IPS DF 4.7 (cell line): Measurements from ENCODE around the gene ATP9B.

Source experiments
- DNase-seq: peaks from one replicate; pipeline ENCODE4 v3.0.0-alpha.2; 2013; ENCODE audit warnings: low spot score; ENCODE audit errors: extremely low read depth

Gene ATP9B

DNA sequence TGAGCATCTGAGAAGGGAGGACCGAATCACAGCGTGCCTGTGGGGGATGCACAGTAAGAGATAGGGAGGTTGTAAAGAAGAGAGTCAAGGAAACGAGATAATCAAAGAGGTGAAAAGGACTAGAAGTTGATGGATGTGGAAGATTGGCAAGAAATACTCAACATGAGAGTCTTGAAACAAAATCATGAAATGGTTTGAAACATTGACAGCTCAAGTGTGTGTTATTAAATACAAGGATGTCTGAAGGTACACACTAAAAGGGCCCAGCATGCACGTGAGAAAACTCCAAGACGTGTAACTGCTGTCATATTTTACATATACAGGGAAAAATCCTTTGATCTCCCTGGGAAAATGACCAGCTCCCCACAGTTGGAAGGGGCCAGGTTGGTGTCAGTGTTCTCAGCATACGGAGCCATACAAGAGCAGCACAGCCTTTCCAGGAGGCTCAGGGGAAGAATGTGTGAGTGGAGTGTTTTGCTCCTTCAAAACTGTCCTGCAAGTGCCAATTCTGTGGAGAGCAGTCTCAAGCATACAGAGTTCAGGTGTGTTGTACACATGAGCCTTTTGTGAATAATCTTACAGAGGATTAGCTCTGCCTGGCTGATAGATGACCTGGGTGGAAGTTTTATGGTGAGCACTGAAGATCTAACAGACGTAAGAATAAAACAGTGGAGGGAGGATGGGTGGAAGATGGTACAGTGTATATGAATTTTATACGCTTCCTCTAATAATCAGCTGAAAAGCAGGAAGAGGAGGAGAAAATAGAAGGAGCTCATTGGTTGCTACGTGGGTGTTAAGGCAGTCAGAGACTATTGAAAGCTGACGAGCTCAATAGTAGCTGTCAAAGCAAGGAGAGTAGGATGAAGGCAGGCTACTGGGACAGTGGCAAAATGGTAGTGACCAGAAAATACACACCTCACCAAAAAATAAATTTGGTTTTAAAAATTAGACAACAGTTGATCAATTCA is 126.8 kb downstream of the ATP9B start:
- DNase-seq = no peak

DNA sequence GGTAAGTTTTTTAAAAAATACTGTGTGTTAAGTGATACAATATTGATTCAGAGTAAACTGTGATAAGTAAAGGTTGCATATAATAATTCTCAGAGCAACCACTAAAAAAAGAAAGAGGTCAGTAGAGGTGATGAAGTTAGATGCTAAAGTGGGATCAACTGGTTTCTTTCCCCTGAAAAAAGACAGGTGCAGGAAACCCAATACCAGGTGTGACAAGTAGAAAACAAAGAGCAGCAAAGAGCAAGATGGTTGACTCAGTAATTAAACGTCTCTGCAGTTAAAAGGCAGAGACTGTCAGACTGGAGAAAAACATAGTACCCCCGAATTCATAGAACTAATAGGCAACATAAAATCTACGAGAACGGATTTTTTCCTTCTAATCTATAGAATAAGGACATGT is 128.3 kb downstream of the ATP9B start:
- DNase-seq = no peak

GRCh38 chr18:79199691-79200374 is 130.6 kb downstream of the ATP9B start:
- no peak for DNase-seq

DNA sequence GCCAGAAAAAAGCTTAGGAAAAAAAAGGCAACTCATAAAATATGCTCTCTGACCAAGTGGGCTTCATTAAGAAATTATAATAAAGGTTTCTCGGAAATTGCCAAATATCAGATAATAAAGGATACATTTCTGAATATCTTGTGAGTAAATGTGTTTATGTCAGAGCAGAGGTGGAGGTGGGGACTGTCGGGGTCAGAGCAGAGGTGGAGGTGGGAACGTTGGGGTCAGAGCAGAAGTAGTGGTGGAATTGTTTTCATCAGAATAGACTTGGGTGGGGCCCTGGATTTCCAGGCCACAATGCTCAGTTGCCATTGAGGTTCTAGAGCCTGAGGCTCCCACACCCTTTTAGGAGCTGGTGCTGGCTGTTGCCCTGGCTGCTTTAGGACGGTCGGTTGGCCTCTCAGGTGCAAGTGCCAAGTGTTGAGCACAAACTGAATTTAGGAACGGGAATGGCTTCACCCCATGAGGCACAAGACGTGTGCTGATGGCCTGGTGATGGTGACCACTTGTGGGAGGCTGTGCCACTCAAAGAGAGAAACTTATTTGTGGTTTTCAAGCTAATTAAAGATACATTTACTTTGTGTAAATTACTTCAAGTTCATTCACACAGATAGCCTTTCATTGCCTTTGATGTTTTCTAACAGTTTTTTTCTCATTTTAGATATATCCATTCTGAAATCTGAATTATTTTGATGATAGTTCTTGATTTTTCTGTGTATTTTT is 131.5 kb downstream of the ATP9B start:
- DNase-seq = no peak

DNA sequence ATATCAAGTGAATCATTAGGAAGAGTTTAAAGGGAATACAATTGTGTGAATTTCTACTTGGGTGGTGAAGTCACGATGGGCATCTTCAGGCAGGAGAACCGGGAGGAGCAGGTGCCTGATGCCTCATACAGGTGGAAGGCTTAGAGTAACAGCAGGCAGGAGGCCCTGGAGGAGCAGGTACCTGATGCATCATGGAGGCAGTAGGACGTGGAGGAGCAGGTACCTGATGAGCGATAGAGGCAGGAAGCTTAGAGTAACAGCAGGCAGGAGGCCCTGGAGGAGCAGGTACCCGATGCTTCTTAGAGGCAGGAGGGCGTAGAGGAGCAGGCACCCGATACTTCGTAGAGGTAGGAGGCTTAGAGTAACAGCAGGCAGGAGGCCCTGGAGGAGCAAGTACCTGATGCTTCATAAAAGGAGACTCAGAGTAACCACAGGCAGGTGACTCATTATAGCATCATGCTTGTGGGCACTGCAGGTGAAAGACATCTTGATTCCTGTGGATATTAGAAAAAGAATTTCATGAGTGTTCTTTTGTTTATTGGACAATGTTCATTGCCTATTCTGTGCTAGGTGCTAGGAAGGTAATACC is 133.9 kb downstream of the ATP9B start:
- no peak for DNase-seq

- no peak for DNase-seq
These were observed 136.0 kb downstream of the ATP9B start for GRCh38 chr18:79204889-79205807.

DNA sequence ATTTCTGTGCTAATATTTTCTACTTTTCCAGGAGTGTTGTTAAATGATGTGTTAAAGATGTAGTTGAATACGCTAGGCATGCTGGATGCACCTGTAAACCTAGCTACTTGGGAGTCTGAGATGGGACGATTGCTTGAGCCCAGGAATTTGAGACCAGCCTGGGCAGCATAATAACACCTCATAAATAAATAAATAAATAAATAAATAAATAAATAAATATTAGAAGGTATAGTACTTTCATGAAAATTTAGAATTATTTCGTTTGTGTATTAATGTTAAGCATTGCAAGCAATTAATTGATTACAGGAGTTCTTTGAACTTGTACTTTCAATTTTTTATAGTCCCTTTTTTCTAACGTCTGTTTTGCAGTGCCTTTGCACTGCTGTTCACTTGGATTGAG is 137.2 kb downstream of the ATP9B start:
- no peak for DNase-seq

DNA sequence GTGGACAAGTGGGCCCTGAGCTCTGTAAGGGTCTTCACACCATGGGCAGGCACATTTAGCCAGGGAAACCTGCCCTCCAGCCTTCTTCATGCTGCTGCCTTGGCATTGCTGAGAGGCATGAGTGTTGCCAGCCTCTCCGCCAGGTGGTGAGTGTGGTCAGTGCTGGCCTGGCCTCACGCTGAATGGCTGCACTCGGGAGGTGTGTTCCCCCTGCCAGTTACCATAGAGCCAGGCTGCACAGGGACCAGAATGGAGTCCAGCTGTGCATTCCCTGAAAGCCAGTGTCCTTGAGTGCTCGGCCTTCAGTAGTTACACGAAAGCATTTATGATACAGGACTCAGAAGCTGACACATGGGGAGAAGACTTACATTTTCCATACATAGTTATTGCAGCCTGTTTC is 139.7 kb downstream of the ATP9B start:
- no peak for DNase-seq

DNA sequence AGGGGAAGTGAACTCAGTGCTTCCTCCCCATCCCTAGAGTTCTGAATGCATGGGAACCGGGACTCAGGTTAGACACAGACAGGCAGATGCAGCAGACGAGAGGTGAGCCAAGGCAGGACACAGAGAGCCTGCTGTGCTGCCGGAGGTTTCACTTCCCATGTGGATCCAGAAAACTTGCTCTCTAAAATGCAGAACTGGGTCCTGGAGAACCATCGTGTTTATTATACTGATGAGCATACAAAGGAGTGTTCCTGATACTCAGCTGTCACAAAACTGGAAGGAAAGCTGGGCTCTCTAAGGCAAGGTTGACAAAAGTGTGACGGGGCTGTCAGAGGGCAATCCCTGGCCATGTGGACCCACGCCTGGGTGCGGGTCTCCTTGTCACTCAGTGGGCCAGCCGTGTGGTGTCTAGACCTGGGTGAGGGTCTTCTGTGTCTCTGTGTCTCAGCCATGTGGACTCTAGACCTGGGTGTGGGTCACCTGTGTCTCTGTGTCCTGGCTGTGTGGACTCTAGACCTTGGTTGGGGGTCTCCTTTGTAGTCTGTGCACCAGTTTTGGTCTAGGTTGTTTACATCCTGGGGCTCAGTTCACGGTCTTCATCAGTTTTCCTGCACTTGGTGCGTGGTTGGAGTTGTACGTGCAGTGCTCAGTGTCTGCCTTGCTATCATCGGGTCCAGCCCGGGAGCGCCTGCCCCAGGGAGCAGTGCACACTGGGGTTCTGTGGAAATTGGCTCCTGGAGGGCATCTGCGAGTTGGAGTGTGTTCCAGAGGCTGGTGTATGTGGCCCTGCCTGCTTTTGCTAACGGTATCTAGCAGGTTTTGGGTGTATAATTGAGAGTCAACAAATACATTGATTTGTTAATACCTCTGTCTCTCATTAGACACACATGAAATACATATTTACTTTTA is 141.1 kb downstream of the ATP9B start:
- DNase-seq = no peak

DNA sequence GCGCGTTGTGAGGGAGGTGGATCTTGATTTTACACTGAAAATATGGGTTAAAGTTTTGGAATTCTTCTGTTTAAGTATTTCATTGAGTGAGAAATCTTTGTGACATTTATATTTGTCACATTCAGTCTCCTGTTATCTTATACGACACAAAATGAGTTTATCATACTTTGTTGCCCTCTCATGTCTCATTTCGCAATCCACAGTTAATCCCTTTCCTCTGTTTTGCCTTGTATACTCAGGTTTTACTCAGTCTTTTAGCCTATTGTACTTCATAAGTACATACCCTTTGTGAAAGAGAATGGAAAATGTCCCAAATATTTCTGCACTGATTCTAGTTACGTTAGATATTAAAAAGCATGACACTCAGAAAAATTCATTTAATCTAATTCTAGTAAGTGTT is 142.7 kb downstream of the ATP9B start:
- DNase-seq = no peak

DNA sequence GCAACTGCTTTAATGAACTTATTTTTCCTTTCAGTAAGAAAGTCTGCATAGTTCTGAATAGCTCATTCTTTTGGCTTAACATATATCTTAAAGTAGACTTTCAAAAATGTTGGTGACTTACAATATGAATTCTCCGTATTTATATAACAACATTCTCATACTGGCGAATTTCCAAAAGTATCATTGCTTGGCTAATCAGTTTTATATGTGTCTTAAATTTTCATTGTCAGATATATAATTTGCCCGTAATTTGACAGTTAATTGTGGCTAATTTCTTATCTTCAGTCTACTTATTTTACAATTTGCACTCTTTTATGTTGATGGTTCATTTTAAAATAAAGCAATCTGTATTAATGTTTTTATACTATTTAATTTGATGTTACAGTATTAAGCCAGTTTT is 144.9 kb downstream of the ATP9B start:
- no peak for DNase-seq

DNA sequence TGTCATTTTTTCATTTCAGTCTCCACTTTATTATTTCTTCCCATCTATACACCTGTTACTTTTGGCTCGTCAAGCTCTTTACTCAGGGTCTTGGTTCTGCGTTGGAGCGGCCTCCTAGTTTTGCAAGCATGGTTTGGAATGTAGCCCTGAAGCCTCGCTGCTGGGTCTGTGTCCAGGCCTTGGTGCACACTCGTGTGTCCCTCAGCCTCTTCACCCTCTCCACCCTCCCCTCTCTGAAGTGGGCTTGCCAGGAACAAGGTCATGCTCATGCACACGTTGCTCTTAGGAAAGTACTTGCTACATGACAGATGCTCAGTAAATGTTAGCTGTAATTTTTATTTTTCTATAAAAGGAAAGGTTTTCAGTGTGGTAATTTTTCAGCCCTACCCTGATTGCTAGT is 147.0 kb downstream of the ATP9B start:
- DNase-seq = no peak

GRCh38 chr18:79217979-79218604 is 148.9 kb downstream of the ATP9B start:
- no peak for DNase-seq

DNA sequence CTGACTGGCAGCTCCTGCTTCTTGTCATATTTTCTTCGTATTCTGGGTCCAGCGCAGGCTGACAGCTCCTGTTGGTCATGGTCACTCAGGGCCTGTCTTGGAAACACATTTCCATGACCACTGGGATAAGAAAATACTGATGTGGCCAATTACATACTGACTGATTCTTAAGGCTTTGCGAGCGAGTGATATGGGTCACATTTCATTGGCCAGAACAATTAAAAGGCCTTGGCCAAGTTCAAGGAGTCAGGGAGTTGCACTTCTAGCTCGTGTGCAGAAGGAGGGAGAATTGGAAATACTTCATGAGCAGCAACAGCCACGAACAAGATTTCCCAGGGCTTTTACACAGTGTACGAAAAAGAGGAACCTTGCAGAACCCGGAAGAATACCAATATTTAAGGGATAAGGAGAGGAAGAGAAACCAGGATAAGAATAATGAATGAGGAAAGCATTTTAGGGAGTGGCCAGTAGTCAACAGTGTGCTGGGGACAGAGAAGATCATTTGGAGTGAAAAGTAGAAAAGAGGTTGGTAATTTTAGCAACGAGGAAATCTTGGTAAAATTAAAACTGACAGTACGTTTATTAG is 149.5 kb downstream of the ATP9B start:
- no peak for DNase-seq

DNA sequence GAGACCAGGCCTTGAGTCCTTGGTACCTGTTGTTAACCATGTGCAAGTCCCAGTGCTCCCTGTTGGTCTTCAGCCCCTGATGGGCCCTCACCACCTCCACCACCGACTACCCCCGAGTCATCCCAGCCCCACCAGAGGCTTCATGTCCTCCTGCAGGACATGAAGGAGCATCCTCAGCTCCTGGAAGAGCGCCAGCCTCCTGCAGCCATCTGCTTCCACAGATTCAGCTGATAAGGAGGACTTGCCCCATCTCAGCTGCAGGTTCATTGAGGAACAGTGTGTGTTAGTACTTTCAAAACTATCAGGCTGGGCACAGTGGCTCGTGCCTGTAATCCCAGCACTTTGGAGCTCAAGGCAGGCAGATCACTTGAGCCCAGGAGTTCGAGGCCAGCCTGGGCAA is 151.9 kb downstream of the ATP9B start:
- no peak for DNase-seq

DNA sequence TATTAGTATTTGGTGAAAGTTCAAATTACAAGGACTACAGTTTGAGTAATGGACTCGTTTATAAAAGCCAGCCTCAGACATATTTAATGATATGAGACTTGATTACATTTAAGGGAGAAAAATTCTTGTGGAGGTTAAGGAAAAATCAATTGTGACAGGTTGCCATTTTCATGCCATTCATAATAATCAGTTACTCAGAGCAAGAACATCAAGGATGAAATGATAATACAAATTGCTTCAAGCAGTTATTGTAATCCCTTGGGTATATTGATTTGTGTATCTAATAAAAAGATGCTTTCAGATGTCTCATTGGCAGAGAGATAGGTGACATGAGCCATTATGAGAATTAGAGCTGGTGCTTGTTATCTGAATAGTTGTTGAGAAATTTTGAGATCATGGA is 153.6 kb downstream of the ATP9B start:
- DNase-seq = no peak

- no peak for DNase-seq
These were observed 154.2 kb downstream of the ATP9B start for GRCh38 chr18:79223431-79223830.

- DNase-seq = no peak
These were observed 155.2 kb downstream of the ATP9B start for GRCh38 chr18:79224381-79224780.

GRCh38 chr18:79227621-79228020 is 158.4 kb downstream of the ATP9B start:
- DNase-seq = no peak
